ENCODE measurements around the gene CD209. TPM values are rescaled to one million over a fixed set of nuclear protein-coding genes. Genes with fewer than 3 reads are reported as not detected.

The CD209 gene
- total and polyA plus RNA-seq, 12 donors = 0.67 to 50.6 (median 14.8) TPM

DNA sequence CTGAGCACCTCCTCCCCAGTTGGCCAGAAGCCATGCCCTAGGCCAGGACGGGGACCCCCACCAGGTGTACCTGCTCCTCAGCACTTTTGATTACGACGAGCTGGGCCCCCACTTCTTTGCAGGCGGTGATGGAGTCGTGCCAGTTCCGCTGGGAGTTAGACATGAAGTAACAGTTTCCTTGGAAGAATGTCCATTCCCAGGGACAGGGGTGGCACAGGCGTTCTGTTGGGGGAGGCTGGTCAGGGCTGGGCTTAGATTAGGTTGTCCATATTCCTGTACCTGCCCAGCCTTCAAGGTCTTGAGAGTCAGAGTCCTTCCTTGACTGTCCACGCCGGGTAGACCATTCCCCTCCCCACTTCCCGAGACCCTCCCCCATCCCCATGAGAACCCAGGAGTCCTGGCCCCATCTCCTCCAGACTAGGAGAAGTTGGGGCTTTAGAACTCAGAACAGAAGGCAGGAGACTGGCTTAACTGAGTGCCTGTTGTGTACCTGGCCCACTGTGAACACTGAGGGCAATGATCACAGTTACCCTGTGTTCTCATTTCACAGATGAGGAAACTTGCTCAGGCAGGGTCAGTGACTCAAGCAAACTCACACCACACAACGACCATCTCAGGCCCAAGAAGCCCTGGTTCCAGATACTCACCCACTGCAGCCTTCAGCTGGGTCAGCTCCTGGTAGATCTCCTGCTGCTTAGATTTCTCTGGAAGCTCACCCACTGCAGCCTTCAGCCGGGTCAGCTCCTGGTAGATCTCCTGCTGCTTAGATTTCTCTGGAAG is 2.3 kb downstream of the CD209 start:
- DNase-seq = no peak
- no peaks in the 10 kb centered on the region for H3K27me3 ChIP-seq
- no peaks in the 10 kb centered on the region for H3K36me3 ChIP-seq (replicated peaks in 1 of 2)
- no peak overlapping the region for H3K27ac ChIP-seq
- intact Hi-C loops (cut with DNase I) = no loop called here
- no peaks in the 10 kb centered on the region for H3K9me3 ChIP-seq (replicated peaks in 1 of 3)
- TF ChIP-seq POLR2A (IDR thresholded peaks at IDR 0.05) = no peak
- TF ChIP-seq, protein P1, sequence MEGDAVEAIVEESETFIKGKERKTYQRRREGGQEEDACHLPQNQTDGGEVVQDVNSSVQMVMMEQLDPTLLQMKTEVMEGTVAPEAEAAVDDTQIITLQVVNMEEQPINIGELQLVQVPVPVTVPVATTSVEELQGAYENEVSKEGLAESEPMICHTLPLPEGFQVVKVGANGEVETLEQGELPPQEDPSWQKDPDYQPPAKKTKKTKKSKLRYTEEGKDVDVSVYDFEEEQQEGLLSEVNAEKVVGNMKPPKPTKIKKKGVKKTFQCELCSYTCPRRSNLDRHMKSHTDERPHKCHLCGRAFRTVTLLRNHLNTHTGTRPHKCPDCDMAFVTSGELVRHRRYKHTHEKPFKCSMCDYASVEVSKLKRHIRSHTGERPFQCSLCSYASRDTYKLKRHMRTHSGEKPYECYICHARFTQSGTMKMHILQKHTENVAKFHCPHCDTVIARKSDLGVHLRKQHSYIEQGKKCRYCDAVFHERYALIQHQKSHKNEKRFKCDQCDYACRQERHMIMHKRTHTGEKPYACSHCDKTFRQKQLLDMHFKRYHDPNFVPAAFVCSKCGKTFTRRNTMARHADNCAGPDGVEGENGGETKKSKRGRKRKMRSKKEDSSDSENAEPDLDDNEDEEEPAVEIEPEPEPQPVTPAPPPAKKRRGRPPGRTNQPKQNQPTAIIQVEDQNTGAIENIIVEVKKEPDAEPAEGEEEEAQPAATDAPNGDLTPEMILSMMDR (IDR thresholded peaks at IDR 0.05) = no peak
- 81 to 88% (median 83%) methylated on average over 11 to 12 of the region's 12 CpGs for WGBS, 4 donors
- no peaks in the 10 kb centered on the region for H3K4me1 ChIP-seq (replicated peaks in 1 of 2)
- no peak overlapping the region for H3K4me3 ChIP-seq

DNA sequence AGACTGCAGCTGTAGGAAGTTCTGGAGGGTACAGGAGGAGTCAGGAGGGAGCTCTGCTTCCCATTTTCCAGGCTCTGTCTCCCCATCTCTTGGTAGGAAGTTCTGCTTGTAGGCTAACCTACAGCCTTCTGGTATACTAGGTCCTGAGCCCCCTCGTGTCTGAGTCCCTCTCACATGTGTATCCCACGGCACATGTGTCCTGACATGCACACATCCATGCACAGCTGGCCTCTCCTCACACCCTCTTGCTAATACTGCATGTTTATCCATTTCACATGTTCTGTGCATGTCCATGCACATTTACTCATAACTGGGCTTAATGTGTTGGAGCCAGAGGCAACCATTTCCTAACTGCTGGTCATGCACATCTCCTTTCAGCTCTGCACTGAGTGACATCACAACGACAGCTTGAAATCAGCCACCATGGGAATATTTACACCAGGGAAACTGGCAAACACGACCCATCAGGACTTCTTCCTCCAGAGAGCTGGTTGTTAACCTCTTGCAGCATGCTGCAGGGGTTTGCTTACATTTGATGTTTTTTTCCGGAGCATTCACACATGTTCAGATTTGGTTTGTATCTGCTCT is 3.0 kb downstream of the CD209 start:
- Histone ChIP-seq H3K4me3 (no peak overlapping the region), H3K27me3 (no peaks in the 10 kb centered on the region), H3K36me3 (replicated peaks in 1 of 2) (no peaks in the 10 kb centered on the region), H3K27ac (no peak overlapping the region), H3K9me3 (replicated peaks in 1 of 3) (no peaks in the 10 kb centered on the region), H3K4me1 (replicated peaks in 1 of 2) (no peaks in the 10 kb centered on the region)
- DNase-seq = no peak
- TF ChIP-seq, protein P1 (IDR thresholded peaks at IDR 0.05) = no peak
- no peak for TF ChIP-seq POLR2A (IDR thresholded peaks at IDR 0.05)
- intact Hi-C loops (cut with DNase I) = no loop called here
- 74 to 84% (median 81%) methylated on average over 5 of the region's 5 CpGs for WGBS, 4 donors

DNA sequence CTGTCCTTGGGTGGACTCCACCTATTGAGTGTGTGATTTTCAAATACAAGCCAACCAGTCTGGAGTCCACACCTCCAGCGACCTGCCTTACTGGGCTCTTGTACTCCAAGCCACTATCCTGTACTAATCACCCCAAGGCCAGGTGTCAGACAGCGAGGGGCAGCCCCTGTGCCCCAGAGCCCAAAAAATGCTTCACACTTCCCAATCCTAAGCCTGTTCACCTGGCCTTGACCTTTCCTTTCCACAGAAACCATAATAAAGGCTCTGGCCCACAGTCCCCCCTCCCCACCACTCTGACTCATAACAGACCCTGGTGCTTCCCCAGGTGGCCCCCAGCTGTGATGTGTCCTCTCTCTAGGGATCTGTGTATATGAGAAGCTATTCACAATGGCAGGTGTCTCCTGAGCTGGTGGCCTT is 3.9 kb downstream of the CD209 start:
- TF ChIP-seq, protein P1 (IDR thresholded peaks at IDR 0.05) = no peak
- Histone ChIP-seq H3K4me1 (replicated peaks in 1 of 2) (no peaks in the 10 kb centered on the region), H3K36me3 (replicated peaks in 1 of 2) (no peaks in the 10 kb centered on the region), H3K27me3 (no peaks in the 10 kb centered on the region), H3K27ac (no peak overlapping the region), H3K9me3 (replicated peaks in 1 of 3) (no peaks in the 10 kb centered on the region), H3K4me3 (no peak overlapping the region)
- intact Hi-C loops (cut with DNase I) = no loop called here
- 40 to 61% (median 46%) methylated on average over 2 of the region's 2 CpGs for WGBS, 4 donors
- no peak for DNase-seq

DNA sequence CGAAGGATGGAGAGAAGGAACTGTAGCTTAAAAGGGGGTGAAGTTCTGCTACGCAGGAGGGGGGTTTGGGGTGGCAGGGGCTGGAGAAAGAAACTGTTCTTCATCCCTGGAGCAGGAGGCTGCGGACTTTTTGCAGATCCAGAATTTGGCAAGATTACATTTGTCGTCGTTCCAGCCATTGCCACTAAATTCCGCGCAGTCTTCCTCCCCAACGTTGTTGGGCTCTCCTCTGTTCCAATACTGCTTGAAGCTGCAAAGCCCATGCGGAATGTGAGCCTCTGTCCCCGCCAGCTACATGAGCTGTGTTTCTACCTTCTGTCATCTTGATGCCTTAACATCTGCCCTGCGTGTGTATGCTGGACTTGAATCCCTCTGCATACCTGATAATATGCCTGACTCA is 4.3 kb downstream of the CD209 start:
- Histone ChIP-seq H3K27me3 (no peaks in the 10 kb centered on the region), H3K27ac (no peak overlapping the region), H3K36me3 (replicated peaks in 1 of 2) (no peaks in the 10 kb centered on the region), H3K4me3 (no peak overlapping the region), H3K4me1 (replicated peaks in 1 of 2) (no peaks in the 10 kb centered on the region), H3K9me3 (replicated peaks in 1 of 3) (no peaks in the 10 kb centered on the region)
- DNase-seq = peak in 1 of 7 donors; percentile 0
- TF ChIP-seq, protein P1 (IDR thresholded peaks at IDR 0.05) = no peak
- no peak for TF ChIP-seq POLR2A (IDR thresholded peaks at IDR 0.05)
- 73 to 82% (median 75%) methylated on average over 11 of the region's 11 CpGs for WGBS, 4 donors
- intact Hi-C loops (cut with DNase I) = no loop called here
